GM15510 (cell line): ENCODE measurements around the gene PCSK6.

Source experiments
- POLR2A ChIP-seq: IDR thresholded peaks from 3 replicates; pipeline ENCODE4 v1.6.1; 2011; ENCODE audit warnings: borderline replicate concordance; ENCODE audit not compliant: insufficient read length; ENCODE audit errors: extremely low read depth

The PCSK6 gene

GRCh38 chr15:101498076-101498716 is 8.7 kb upstream of the PCSK6 start:
- no peak for TF ChIP-seq POLR2A

GRCh38 chr15:101497484-101498034 is 8.1 kb upstream of the PCSK6 start:
- TF ChIP-seq POLR2A, result no peak

- TF ChIP-seq POLR2A, result no peak
These were observed 7.5 kb upstream of the PCSK6 start for GRCh38 chr15:101497017-101497416.

GRCh38 chr15:101496198-101496986 is 6.9 kb upstream of the PCSK6 start:
- TF ChIP-seq POLR2A, result no peak

GRCh38 chr15:101495334-101496197 is 6.1 kb upstream of the PCSK6 start:
- no peak for TF ChIP-seq POLR2A

GRCh38 chr15:101494251-101494796 is 4.8 kb upstream of the PCSK6 start:
- no peak for TF ChIP-seq POLR2A

GRCh38 chr15:101492766-101493692 is 3.5 kb upstream of the PCSK6 start:
- TF ChIP-seq POLR2A, result no peak

GRCh38 chr15:101491734-101492640 is 2.5 kb upstream of the PCSK6 start:
- no peak for TF ChIP-seq POLR2A

GRCh38 chr15:101490922-101491733 is 1.6 kb upstream of the PCSK6 start:
- no peak for TF ChIP-seq POLR2A

- no peak for TF ChIP-seq POLR2A
These were observed 943 bp upstream of the PCSK6 start for GRCh38 chr15:101490408-101490891.

GRCh38 chr15:101489237-101489598 is 289 bp downstream of the PCSK6 start:
- no peak for TF ChIP-seq POLR2A
